Activated CD4-positive, alpha-beta T cell treated with anti-CD3 and anti-CD28 coated beads for 48 hours (primary cell): ENCODE measurements around the gene LRP10.

Experiments
- DNase-seq: peaks from one replicate; pipeline ENCODE4 v3.0.0-alpha.2; 2020

Gene LRP10

GRCh38 chr14:22920697-22921096 lies 49.2 kb downstream of the LRP10 start:
- no peak for DNase-seq

- no peak for DNase-seq
These were observed 50.8 kb downstream of the LRP10 start for GRCh38 chr14:22922294-22922693.

DNA sequence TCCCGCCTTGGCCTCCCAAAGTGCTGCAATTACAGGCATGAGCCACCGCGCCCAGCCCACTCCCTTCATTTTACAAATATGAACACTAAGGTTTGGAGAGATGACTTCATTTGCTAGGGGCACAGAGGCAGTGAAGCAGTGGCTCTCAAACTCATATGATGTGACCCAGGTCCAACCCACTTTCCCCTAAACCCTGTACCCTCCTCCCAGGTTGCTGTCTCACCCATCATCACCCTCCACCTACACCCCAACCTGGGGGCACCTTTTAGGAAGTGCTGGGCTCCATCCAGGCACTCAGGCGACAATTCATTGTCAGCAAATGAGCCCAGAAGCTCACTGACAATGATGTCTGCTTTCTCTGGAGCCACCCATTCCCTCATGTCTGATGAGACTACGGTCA lies 52.2 kb downstream of the LRP10 start:
- DNase-seq: no peak

GRCh38 chr14:22925513-22925912 lies 54.0 kb downstream of the LRP10 start:
- DNase-seq: no peak

GRCh38 chr14:22926316-22926715 lies 54.8 kb downstream of the LRP10 start:
- DNase-seq: no peak

DNA sequence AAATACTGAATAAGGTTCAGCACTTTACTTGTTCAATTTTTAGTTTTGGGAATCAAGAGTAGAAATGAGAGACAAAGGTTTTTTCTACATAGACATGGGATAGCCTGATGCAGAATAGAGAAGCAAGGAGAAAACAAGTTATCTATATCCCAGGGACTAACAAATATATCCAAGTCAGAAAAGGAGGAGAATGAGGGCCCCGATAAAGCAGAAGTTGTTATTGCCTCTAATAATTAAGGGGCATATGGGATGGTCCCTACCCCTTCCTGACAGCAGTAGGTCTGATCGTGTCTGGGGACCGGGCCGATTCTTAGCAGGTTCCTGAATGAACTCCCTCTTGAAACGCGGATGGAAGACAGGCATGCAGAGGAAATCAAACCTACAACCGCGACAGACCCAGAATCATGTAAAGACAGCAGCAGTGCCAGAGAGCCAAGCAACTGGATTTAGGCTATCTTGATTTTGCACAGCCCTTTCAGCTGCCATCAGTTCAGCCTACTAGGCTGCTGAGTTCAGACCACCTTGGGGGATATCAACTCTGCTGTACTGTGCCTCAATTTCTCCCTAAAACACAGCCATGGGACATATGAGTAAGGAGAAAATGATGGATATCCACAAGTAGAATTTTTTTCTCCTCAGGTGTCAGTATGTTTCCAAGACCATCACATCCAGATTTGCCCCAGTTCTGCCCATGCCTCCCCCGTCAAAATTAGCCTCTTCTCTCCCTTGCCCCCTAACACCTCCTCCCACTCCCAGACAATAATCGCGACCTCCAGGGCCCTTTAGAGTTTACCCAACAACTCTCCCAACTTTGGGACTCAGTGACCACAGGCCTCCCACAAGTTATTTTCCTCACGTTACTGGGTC lies 56.9 kb downstream of the LRP10 start:
- DNase-seq: no peak

- peak; percentile 98 for DNase-seq
These were observed 57.8 kb downstream of the LRP10 start, which contains the start of gene PRMT5 for GRCh38 chr14:22929104-22929960. Gene PRMT5, minus strand, starts transcription at chr14:22929376. Its CDS starts 15 bp downstream, at chr14:22929361.

- no peak for DNase-seq
These were observed 58.4 kb downstream of the LRP10 start for GRCh38 chr14:22929961-22930364.
